GM18867 (cell line): ENCODE measurements around the gene SAP25.

Source experiments
- ATAC-seq: cut with Tn5 transposase; IDR thresholded peaks from one replicate; pipeline ENCODE4 v1.9.1; 2021; ENCODE audit warnings: mild to moderate bottlenecking, moderate library complexity; ENCODE audit not compliant: unreplicated experiment

SAP25 gene

DNA sequence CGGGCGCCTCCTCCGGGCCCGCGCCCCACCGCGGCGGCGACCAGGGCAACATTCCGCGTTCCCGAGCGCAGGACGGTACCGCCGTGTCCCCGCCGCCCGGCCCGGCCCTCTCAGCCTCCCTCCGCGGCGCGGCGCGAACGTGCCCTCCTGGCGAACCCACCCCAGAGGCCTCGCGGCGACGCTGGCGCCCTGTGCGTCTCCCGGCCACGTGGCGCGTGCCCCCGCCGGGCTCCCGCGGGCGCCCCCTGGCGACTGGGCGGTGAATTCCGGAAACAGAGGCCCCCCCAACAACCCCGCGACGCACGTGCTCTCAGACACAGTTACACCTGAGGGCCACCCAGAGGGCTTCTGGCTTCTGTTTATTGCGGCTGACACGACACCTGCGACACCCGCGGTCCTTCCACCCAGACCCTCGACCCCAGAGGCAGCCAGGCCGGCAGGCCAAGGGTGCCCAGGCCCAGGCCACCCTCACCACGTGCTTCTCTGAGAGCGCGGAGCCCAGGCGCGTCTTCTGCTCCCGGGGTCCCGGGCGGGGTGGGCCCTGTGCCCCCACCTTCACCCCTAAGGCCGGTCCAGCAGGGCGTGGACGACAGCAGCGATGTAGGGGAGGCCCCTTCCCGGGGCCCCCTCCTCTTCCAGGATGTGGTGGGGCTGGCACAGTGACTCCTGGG is at the start of gene SAP25:
Gene SAP25, minus strand, starts transcription at position 210 of the 671 bp plus-strand sequence. Its CDS starts 158 bp downstream, at position 52.
- no peak for ATAC-seq

DNA sequence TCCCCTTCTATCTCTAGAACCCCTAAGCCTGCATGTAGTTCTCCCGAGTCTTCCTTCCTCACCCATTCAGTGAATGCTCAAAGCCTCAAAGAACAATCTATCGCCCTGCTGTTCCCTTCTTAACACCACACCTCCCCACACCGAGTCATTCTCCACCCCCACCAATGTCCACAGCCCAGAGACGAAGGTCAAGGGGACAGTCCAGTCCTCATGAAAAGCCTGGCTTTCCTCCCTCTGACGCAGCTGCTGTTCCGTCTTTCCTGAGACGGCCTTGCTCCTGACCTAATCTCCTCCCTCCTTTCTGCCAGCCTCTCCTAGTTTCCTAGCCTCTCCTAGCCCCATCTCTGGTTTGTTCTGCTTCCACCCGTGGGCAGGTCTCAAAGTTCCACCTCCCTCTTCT is 47.9 kb upstream of the SAP25 start:
- no peak for ATAC-seq

GRCh38 chr7:100620804-100621203 is 47.1 kb upstream of the SAP25 start:
- no peak for ATAC-seq

- no peak for ATAC-seq
Observed at GRCh38 chr7:100620239-100620638, 46.5 kb upstream of the SAP25 start.

DNA sequence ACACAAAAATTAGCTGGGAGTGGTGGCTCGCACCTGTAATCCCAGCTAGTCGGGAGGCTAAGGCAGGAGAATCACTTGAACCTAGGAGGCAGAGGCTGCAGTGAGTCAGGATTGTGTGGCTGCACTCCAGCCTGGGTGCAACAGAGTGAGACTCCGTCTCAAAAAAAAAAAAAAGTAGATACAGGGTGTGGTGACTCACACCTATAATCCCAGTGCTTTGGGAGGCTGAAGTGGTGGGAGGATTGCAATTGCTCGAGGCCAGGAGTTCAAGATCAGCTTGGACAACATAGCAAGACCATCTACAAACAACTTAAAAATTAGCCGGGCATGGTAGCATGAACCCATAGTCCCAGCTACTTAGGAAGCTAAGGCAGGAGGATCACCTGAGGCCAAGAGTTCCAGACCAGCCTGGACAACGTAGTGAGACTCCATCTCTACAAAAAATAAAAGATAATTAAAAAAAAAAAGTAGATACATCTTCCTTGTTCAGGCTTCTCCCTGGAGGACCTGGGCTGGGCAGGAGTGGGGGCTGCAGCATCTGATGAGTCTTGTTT is 40.7 kb upstream of the SAP25 start:
- ATAC-seq: no peak

GRCh38 chr7:100613412-100614175 is 39.9 kb upstream of the SAP25 start:
- no peak for ATAC-seq

- peak; percentile 0 for ATAC-seq
Observed at GRCh38 chr7:100612730-100613390, 39.2 kb upstream of the SAP25 start.

- ATAC-seq: peak; percentile 90
Observed at GRCh38 chr7:100611983-100612729, 38.5 kb upstream of the SAP25 start, which contains the start of gene MOSPD3. TSS of gene MOSPD3 (plus strand) at chr7:100612540. CDS start at chr7:100612792, 252 bp downstream.

DNA sequence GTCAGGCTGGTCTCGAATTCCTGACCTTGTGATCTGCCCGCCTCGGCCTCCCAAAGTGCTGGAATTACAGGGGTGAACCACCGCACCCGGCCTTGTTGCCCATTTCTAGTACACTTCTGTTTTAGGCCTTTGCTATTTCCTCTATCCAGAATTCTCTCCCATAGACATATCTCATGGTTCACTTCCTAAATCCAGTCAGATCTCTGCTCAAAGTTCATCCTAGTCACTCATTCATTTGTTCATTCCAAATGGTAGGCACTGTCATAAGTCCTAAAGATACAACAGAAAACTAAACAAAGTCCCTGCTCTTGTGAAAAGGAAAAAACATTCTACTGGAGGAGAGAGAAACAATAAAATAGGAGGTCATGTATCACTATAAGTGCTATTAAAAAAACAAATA is 36.3 kb upstream of the SAP25 start:
- no peak for ATAC-seq

GRCh38 chr7:100607111-100607510 is 33.4 kb upstream of the SAP25 start:
- no peak for ATAC-seq

GRCh38 chr7:100606313-100606712 is 32.6 kb upstream of the SAP25 start:
- no peak for ATAC-seq

DNA sequence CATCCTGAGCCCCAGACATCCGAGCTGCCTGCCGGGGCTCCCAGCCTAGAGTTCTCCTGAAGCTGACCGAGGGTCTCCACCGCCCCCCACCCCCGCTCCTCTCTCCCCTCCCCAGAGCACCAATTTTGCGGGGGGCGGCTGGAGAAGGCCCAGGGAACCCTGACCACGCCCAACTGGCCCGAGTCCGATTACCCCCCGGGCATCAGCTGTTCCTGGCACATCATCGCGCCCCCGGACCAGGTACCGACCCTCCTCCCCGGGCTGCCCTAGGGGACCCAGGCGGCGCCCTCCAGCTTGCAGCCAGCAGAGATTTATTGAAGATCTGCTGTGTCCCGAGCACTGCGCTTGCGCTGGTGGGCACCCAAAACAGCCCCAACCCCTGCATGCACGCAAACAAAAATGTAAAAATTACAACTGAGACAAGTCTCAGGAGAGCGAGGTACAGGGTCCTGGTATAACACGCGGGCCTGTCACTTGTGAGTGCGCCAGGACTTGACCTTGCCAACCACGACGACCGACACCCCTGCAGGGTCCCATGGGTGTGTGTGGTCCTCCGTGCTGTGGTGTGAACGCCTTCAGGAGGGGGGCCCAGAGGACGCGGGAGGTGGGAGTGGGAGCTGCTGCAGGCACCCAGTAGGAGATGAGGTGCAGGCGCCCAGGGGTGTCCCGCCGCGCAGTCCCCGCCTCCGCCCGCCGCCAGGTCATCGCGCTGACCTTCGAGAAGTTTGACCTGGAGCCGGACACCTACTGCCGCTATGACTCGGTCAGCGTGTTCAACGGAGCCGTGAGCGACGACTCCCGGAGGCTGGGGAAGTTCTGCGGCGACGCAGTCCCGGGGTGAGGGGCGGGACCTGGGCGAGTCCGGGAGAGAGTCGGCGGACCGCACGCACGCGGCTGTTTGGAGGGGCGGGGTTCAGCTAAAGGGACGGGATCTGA is 31.5 kb upstream of the SAP25 start:
- no peak for ATAC-seq

GRCh38 chr7:100604028-100604975 is 30.6 kb upstream of the SAP25 start:
- peak; percentile 55 for ATAC-seq

GRCh38 chr7:100603726-100604027 is 30.0 kb upstream of the SAP25 start:
- no peak for ATAC-seq

DNA sequence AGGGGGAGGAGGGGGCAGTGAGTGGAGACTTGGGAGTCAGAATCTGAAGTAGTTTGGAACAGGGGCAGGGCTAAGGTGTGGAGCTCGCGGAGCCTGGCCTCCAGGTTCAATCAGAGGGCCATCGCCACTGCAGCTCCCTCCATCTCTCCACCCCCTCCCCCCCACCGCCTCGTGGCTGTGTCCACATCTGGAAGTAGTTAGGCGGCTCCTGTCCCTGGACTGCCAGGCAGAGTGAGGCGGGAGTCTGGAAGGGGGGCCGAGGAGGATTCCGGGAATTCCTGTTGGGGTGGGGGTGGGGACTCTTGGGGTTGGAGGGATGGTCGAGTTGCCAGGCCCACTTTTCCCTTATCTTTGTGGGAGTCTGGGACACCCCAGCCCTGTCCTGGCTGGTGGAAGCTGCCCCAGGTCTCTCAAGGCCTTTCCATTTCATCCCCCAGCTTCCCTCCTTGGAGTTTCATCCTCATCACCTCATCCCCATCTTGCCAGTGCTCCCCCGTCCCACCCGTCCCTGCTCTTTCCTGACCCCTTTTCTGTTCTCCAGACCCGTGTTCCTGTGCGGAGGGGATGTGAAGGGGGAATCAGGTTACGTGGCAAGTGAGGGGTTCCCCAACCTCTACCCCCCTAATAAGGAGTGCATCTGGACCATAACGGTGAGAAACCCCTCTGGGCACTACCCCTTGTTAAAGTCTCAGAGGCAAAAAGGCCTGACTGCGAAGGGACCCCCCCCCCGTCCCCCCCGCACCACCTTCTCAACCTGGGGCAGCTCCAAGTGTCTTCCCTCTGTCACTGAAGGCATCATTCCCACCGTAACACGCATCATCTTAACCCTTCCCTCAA is 29.4 kb upstream of the SAP25 start:
- no peak for ATAC-seq

- no peak for ATAC-seq
Observed at GRCh38 chr7:100600730-100601038, 27.0 kb upstream of the SAP25 start.

- ATAC-seq: no peak
Observed at GRCh38 chr7:100599911-100600729, 26.4 kb upstream of the SAP25 start.
